Activated CD8-positive, alpha-beta memory T cell treated with anti-CD3 and anti-CD28 coated beads, Interleukin-2, amount 10 ng/mL, durations not matched to agents 7 days and 5 days (primary cell): ENCODE data around the gene TRRAP. TPM values are rescaled to one million over a fixed set of nuclear protein-coding genes. Genes with fewer than 3 reads are reported as not detected.

Experiments
- ATAC-seq: fragments of 150-1000 bp; cut with Tn5 transposase; one replicate; pipeline ENCODE4 v1.10.0; 2021; ENCODE audit warnings: moderate library complexity
- CTCF ChIA-PET: fragments of 350-600 bp; sonication (Branson Sonifier 250); formaldehyde crosslinking; loops from one replicate; lab custom pipeline; 2021; ENCODE audit warnings: antibody characterized with exemption; lab: Charles Lee
- DNase-seq: peaks from one replicate; pipeline ENCODE4 v3.0.0-alpha.2; 2020
- H3K27ac Mint-ChIP-seq: one replicate; pipeline ENCODE4 v1.8.0; 2021; ENCODE audit warnings: mild to moderate bottlenecking, mixed read lengths
- H3K27me3 Mint-ChIP-seq: one replicate; pipeline ENCODE4 v1.8.0; 2021; ENCODE audit warnings: mixed read lengths
- H3K36me3 Mint-ChIP-seq: one replicate; pipeline ENCODE4 v1.8.0; 2021; ENCODE audit warnings: mild to moderate bottlenecking, mixed read lengths
- H3K4me1 Mint-ChIP-seq: one replicate; pipeline ENCODE4 v1.8.0; 2021; ENCODE audit warnings: mixed read lengths
- H3K4me3 Mint-ChIP-seq: one replicate; pipeline ENCODE4 v1.8.0; 2021; ENCODE audit warnings: mild to moderate bottlenecking, moderate library complexity, mixed read lengths
- H3K9me3 Mint-ChIP-seq: one replicate; pipeline ENCODE4 v1.8.0; 2022; ENCODE audit warnings: low read depth, mixed read lengths
- total RNA-seq, 2 experiments: library from RNA; stranded (reverse); gene quantifications; one replicate each; pipeline ENCODE4 v1.2.3, GENCODE V29; 2021

Gene TRRAP
- total RNA-seq, 2 experiments from 2014 or later = 56.2 to 56.8 TPM

DNA sequence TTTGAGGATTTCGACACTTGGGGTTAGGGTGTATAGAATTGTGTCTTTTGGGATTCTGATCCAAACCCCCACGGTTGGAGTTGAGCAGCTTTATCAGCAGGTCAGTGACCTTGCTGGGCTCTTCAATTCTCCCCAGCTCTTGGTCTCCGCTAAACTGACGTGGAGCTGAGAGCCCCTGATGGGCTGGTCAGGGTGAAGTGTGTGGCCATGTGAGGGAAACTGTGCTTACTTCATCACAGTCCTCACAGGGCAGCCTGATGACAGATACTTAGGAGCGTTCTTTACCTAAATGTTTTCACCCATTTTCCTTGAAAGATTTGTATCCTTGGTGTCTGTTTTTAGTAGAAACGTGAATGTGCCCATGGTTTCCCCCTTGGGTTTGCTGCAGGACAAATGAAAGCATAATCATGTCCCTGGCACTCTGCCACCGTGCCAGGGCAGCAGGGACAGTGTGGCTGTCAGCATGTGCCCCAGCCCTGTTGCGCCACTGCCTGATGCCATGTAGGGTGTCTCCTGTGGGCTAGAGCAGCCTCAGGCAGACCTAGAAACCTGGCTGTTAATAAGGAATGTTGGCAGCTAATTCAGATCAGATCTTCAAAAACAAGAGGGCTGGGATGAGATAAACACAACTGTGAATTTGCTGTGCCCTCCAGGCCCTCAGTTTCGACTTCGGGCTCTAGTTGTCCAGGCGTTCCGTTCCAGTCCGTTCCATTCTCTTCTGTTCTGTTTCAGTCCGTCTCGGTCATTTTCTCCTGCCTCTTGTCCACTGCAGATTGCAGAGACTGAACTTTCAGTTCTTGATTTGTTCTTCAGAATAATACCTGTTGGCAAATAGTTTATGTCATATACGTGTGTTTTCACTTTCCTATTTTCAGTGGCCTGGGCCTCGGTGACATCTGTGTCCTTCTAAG is 96.8 kb downstream of the TRRAP start:
- Mint-ChIP-seq H3K4me3 (no peak overlapping the region), H3K36me3 (peaks cover 54% of the 10 kb centered on the region), H3K27me3 (no peaks in the 10 kb centered on the region)

DNA sequence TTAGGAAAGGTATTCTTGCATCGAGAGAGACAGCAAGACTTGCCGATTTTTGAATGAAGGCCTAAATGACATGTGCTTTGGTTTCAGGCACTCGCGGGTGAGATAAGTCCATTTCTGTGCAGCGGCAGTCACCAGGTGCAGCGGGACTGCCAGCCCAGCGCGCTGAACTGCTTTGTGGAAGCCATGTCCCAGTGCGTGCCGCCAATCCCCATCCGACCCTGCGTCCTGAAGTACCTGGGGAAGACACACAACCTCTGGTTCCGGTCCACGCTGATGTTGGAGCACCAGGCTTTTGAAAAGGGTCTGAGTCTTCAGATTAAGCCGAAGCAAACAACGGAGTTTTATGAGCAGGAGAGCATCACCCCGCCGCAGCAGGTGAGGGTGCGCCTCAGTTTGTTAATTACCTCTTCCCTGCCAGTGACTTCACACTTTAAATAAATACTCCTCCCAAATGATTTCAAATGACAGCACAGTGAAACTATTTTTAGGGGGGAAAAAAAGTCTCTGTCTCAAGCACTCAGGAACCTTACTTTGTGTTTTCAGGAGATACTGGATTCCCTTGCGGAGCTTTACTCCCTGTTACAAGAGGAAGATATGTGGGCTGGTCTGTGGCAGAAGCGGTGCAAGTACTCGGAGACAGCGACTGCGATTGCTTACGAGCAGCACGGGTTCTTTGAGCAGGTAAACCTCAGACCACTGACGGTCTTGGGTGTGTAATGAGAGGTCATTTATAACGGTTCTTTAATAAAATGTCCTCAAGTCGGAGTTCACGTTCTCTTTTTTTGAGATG is 98.3 kb downstream of the TRRAP start:
- CTCF ChIA-PET = no interaction called here
- ATAC-seq = no peak
- H3K36me3 Mint-ChIP-seq = peaks cover 52% of the 10 kb centered on the region
- H3K4me3 Mint-ChIP-seq = no peak overlapping the region
- no peaks in the 10 kb centered on the region for H3K27me3 Mint-ChIP-seq
- no peak overlapping the region for H3K27ac Mint-ChIP-seq
- H3K4me1 Mint-ChIP-seq = no peaks in the 10 kb centered on the region
- no peak for DNase-seq
- H3K9me3 Mint-ChIP-seq = no peaks in the 10 kb centered on the region

More for the DNA sequence above, 96.8 kb downstream of the TRRAP start:
- ATAC-seq = no peak
- Mint-ChIP-seq H3K27ac (no peak overlapping the region), H3K9me3 (no peaks in the 10 kb centered on the region), H3K4me1 (no peaks in the 10 kb centered on the region)
- no peak for DNase-seq
- CTCF ChIA-PET = no interaction called here

DNA sequence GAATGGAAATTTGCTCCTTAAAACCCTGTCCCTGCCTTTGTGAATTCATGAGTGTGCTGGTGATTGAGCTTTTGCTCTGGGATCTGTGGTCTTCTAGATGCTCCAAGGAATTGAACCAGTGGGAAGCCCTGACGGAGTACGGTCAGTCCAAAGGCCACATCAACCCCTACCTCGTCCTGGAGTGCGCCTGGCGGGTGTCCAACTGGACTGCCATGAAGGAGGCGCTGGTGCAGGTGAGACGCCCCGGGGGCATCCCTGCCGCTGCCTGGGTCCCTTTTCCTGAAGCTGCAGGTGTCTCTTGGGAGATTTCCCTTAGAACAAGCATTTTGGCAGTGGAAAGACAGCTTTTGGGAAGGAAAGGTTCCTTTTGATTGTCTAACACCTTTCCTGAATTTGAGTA is 100.3 kb downstream of the TRRAP start:
- no peaks in the 10 kb centered on the region for H3K9me3 Mint-ChIP-seq
- CTCF ChIA-PET = interaction anchor here (1.3 kb wide), 1 partner anchor 8 kb away, joined by 3 read pairs; no protein-coding TSS in a partner anchor
- ATAC-seq = no peak
- no peak overlapping the region for H3K4me3 Mint-ChIP-seq
- no peaks in the 10 kb centered on the region for H3K4me1 Mint-ChIP-seq
- peaks cover 52% of the 10 kb centered on the region for H3K36me3 Mint-ChIP-seq
- H3K27ac Mint-ChIP-seq = no peak overlapping the region
- no peak for DNase-seq
- H3K27me3 Mint-ChIP-seq = no peaks in the 10 kb centered on the region

DNA sequence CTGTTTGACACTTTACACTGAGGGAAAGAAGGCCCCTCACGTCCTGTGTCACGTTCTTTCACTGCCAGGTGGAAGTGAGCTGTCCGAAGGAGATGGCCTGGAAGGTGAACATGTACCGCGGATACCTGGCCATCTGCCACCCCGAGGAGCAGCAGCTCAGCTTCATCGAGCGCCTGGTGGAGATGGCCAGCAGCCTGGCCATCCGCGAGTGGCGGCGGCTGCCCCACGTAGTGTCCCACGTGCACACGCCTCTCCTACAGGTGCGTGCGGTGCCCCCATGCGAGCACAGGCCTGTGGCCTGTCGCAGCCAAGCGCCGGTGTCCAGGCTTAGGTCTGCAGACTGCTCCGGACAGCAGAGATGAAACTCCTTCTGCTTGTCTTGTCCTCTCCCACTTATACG is 103.4 kb downstream of the TRRAP start:
- Mint-ChIP-seq H3K36me3 (peaks cover 62% of the 10 kb centered on the region), H3K27me3 (no peaks in the 10 kb centered on the region), H3K9me3 (peaks cover 7% of the 10 kb centered on the region), H3K4me1 (no peaks in the 10 kb centered on the region), H3K27ac (no peak overlapping the region), H3K4me3 (no peak overlapping the region)
- CTCF ChIA-PET = no interaction called here
- no peak for DNase-seq
- ATAC-seq = no peak

DNA sequence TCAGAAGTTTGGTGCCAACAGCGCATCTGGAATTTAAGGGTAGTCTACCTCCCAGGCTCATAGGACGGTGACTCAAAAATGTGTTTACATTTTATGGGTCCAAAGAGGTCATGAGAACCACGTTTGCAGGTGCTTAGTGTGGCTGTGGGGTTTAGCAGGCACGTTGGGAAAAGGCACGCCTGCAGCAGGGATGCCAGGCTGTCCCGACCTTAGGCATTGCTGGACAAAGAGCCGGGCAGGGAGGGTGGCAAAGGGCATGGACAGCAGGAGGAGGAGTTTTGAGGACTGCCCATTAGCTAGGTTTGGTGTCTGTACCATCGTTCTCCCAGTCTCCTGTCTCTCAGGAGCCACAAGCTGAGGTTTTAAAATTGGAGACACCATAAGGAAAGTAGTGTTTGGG is 104.4 kb downstream of the TRRAP start:
- Mint-ChIP-seq H3K4me3 (no peak overlapping the region), H3K9me3 (peaks cover 7% of the 10 kb centered on the region), H3K27ac (no peak overlapping the region), H3K4me1 (peaks cover 3% of the 10 kb centered on the region), H3K27me3 (no peaks in the 10 kb centered on the region), H3K36me3 (peaks cover 65% of the 10 kb centered on the region)
- ATAC-seq = no peak
- no peak for DNase-seq
- CTCF ChIA-PET = no interaction called here

DNA sequence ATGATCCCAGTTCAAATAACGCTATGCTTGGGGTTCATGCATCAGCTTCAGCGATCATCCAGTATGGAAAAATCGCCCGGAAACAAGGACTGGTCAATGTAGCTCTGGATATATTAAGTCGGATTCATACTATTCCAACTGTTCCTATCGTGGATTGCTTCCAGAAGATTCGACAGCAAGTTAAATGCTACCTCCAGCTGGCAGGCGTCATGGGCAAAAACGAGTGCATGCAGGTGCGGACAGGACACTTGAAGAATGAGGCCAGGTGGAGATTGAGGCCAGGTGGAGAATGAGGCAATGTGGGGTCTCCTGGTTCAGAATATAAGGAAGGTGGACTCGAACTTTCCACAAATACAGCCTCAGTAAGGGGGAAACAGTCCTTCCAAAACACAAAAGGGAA is 105.8 kb downstream of the TRRAP start:
- Mint-ChIP-seq H3K4me3 (no peak overlapping the region), H3K9me3 (peaks cover 7% of the 10 kb centered on the region), H3K36me3 (peaks cover 74% of the 10 kb centered on the region), H3K27me3 (no peaks in the 10 kb centered on the region), H3K4me1 (peaks cover 18% of the 10 kb centered on the region), H3K27ac (no peak overlapping the region)
- ATAC-seq (no peak), DNase-seq (no peak)
- CTCF ChIA-PET = no interaction called here

DNA sequence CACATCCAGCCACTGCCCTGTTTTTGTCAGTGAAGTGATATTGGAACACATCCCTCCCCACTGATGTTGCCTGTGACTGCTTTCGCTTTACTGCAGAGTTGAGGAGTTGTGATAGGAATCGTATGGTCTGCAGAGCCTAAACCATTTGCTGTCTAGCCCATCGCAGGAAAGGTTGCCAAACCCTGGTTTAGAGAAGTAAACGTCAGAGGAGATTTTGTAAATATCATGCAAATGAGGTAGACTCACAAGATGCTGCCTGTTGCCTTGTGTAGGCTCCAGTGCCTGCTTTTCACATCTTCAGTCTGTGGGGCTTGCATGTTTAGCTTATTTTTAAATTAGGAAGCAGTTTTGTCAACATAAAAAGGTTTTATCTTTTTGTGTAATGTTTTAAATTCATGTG is 107.1 kb downstream of the TRRAP start:
- no peak for ATAC-seq
- no peak for DNase-seq
- Mint-ChIP-seq H3K4me3 (no peak overlapping the region), H3K27me3 (no peaks in the 10 kb centered on the region), H3K4me1 (peaks cover 24% of the 10 kb centered on the region), H3K27ac (no peak overlapping the region), H3K36me3 (peaks cover 73% of the 10 kb centered on the region), H3K9me3 (peaks cover 7% of the 10 kb centered on the region)
- CTCF ChIA-PET = interaction anchor here (0.9 kb wide), 1 partner anchor 106 kb away, joined by 3 read pairs; no protein-coding TSS in a partner anchor

DNA sequence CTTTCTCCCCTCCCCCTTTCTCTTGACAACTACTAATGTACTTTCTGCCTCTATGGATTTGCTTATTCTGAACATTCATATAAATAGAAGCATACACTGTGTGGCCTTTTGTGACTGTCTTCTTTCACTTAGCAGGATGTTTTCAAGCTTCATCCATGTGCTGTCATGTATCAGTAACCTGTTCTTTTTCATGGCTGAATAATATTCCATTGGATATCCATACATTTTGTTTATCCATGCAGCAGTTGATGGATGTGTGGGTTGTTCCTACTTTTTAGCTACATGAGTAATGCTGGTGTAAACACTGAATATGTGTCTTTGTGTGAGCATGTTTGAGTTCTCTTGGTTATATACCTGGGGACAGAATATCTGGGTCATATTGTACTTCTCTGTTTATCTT is 107.6 kb downstream of the TRRAP start:
- H3K36me3 Mint-ChIP-seq = peaks cover 72% of the 10 kb centered on the region
- no peaks in the 10 kb centered on the region for H3K27me3 Mint-ChIP-seq
- CTCF ChIA-PET = interaction anchor here (0.8 to 1.0 kb wide), 2 partner anchors 8 to 11 kb away, joined by 3 to 4 read pairs; no protein-coding TSS in a partner anchor
- no peak for ATAC-seq
- peaks cover 24% of the 10 kb centered on the region for H3K4me1 Mint-ChIP-seq
- no peak overlapping the region for H3K4me3 Mint-ChIP-seq
- peaks cover 7% of the 10 kb centered on the region for H3K9me3 Mint-ChIP-seq
- DNase-seq = no peak
- no peak overlapping the region for H3K27ac Mint-ChIP-seq

DNA sequence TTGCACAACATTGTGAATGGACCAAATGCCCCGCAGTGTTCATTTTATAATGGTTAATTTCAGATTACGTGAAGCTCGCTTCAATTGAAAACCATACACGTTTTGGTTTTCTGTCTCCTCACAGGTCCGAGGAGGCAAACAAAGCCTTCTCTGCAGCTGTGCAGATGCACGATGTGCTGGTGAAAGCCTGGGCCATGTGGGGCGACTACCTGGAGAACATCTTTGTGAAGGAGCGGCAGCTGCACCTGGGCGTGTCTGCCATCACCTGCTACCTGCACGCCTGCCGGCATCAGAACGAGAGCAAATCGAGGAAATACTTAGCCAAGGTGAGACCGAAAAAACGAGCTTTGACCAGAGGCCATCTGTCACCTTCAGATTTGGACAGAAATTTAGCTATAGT is 110.3 kb downstream of the TRRAP start:
- Mint-ChIP-seq H3K36me3 (peaks cover 74% of the 10 kb centered on the region), H3K27ac (peak overlapping the region; percentile 26), H3K4me1 (peaks cover 24% of the 10 kb centered on the region), H3K4me3 (no peak overlapping the region), H3K27me3 (no peaks in the 10 kb centered on the region), H3K9me3 (peaks cover 7% of the 10 kb centered on the region)
- DNase-seq (no peak), ATAC-seq (no peak)
- CTCF ChIA-PET = no interaction called here

DNA sequence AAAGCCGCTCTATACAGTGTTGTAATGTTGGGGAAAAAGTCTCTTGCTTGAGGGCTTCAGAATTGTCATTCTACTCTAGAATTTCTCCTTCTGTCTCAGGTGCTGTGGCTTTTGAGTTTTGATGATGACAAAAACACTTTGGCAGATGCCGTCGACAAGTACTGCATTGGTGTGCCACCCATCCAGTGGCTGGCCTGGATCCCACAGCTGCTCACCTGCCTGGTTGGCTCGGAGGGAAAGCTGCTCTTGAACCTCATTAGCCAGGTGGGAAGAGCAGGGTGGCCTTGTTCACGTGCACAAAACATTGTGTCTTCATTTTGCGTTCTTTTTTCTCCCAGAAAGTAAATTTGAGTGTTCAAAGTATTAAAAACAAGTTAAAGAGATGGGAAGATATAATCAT is 112.0 kb downstream of the TRRAP start:
- Mint-ChIP-seq H3K4me1 (peaks cover 25% of the 10 kb centered on the region), H3K27ac (no peak overlapping the region), H3K36me3 (peaks cover 65% of the 10 kb centered on the region), H3K9me3 (peaks cover 6% of the 10 kb centered on the region), H3K4me3 (no peak overlapping the region), H3K27me3 (no peaks in the 10 kb centered on the region)
- ATAC-seq (no peak), DNase-seq (no peak)
- CTCF ChIA-PET = no interaction called here

DNA sequence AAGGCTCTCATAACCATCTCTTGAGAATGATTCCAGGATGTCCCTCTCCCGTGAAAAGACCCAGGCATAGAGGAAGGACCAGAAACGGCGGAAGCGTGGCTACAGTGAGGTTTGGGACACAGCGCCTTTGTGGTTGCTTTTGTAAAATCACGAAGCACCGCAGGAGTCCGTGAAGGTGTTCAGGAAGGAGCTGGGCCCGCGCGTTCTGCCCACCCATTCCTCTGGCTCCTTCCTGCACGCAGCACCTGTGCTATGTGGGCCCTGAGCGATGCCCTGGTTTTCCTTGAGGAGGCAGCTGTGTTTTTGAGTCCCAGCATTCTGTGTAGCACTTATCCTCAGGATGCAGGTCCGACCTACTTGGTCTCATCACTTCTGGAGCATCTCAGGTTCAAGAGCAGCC is 112.8 kb downstream of the TRRAP start:
- Mint-ChIP-seq H3K27ac (no peak overlapping the region), H3K27me3 (no peaks in the 10 kb centered on the region), H3K9me3 (peaks cover 2% of the 10 kb centered on the region), H3K4me3 (no peak overlapping the region), H3K36me3 (peaks cover 64% of the 10 kb centered on the region), H3K4me1 (peaks cover 33% of the 10 kb centered on the region)
- no peak for ATAC-seq
- DNase-seq = no peak
- CTCF ChIA-PET = no interaction called here

DNA sequence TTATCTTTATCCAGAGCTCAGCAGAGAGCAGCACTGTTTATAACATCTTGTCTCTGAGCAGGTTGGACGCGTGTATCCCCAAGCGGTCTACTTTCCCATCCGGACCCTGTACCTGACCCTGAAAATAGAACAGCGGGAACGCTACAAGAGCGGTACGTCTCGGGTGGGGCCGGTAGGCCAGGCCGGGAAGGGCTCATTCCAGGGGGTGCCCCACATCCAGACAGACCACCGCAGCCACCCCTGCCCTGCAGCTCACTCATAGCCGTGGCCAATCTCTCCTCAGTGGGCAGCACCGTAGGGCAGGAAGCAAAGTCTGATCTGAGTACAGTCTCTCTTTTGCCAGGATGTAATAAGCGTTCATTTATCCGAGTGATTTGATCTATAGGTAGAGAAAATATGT is 113.7 kb downstream of the TRRAP start:
- no peak for ATAC-seq
- DNase-seq = no peak
- Mint-ChIP-seq H3K4me3 (no peak overlapping the region), H3K36me3 (peaks cover 56% of the 10 kb centered on the region), H3K27me3 (no peaks in the 10 kb centered on the region), H3K9me3 (no peaks in the 10 kb centered on the region), H3K27ac (no peak overlapping the region), H3K4me1 (peaks cover 37% of the 10 kb centered on the region)
- CTCF ChIA-PET = no interaction called here

DNA sequence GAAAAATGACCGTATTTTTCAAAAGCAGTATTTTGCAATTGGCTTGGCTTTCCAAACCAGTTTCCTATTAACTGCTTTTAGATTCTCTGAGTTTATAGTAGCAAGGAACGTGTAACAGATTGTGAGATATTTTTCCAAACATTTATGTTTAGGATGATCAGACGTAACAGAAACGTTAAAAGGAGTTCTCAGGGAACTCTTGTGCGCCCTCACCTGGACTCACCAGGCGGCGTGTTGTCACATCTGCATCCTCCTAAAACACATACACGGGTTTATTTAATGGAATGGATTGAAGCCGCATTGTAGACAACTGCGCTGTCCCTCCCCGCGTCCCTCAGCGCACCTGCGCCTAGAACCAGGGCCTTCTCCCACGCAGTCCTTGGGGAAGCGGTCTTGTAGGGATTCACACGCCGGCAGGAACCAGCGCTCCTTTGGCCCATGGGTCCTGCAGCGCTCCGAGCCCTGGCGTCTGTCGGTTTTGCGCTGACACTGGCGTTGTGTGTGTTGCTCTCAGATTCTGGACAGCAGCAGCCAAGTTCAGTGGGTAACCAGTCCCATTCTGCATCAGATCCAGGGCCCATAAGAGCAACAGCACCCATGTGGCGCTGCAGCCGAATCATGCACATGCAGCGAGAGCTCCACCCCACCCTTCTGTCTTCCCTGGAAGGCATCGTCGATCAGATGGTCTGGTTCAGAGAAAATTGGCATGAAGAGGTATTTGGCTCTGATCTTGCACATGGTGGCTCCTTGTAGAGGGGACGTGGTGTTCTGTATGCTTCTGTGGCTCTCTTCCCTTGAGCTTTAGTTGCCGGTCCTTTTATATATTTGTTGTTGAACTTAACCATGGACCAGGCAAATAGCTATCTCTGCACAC is 114.9 kb downstream of the TRRAP start:
- Mint-ChIP-seq H3K4me1 (peaks cover 29% of the 10 kb centered on the region), H3K27ac (no peak overlapping the region), H3K27me3 (no peaks in the 10 kb centered on the region), H3K4me3 (no peak overlapping the region), H3K36me3 (peaks cover 48% of the 10 kb centered on the region), H3K9me3 (no peaks in the 10 kb centered on the region)
- ATAC-seq = no peak
- DNase-seq = no peak
- CTCF ChIA-PET = no interaction called here
